MCF 10A (cell line): ENCODE measurements around the gene CSTF1. TPM values are rescaled to one million over a fixed set of nuclear protein-coding genes. Genes with fewer than 3 reads are reported as not detected.

Experiments used
- BruUV-seq: library from RNA; stranded (reverse); fragments of 400-500 nt; replicated peaks from 2 replicates; lab custom pipeline; 2021; lab: Mats Ljungman, UMichigan
- CTCF ChIA-PET: fragments of 300-600 bp; sonication (Branson Sonifier 250); formaldehyde crosslinking; extraction: SDS; loops from one replicate; lab custom pipeline; 2021; ENCODE audit warnings: antibody characterized with exemption, inconsistent platforms; lab: Yijun Ruan, JAX
- POLR2A ChIA-PET: fragments of 300-600, 350-650 bp; sonication (Branson Sonifier 250); formaldehyde crosslinking; extraction: SDS; loops from one replicate; lab custom pipeline; 2020; ENCODE audit warnings: antibody characterized with exemption, inconsistent platforms; lab: Yijun Ruan, JAX
- DNase-seq: peaks from one replicate; pipeline ENCODE4 v3.0.0-alpha.2; 2018; ENCODE audit not compliant: unreplicated experiment
- H3K27ac Mint-ChIP-seq: one replicate; pipeline ENCODE4 v1.8.0; 2022; ENCODE audit warnings: mild to moderate bottlenecking, low read depth, mixed read lengths; ENCODE audit not compliant: unreplicated experiment
- H3K27me3 Mint-ChIP-seq: one replicate; pipeline ENCODE4 v1.8.0; 2022; ENCODE audit warnings: mixed read lengths; ENCODE audit not compliant: insufficient read depth, unreplicated experiment
- H3K36me3 Mint-ChIP-seq: one replicate; pipeline ENCODE4 v1.8.0; 2022; ENCODE audit warnings: mild to moderate bottlenecking, moderate library complexity, mixed read lengths; ENCODE audit not compliant: insufficient read depth, unreplicated experiment
- H3K4me1 Mint-ChIP-seq: one replicate; pipeline ENCODE4 v1.8.0; 2022; ENCODE audit warnings: mixed read lengths; ENCODE audit not compliant: insufficient read depth, unreplicated experiment
- H3K4me3 Mint-ChIP-seq: one replicate; pipeline ENCODE4 v1.8.0; 2022; ENCODE audit warnings: mild to moderate bottlenecking, moderate library complexity, mixed read lengths; ENCODE audit not compliant: unreplicated experiment
- H3K9me3 Mint-ChIP-seq: one replicate; pipeline ENCODE4 v1.8.0; 2022; ENCODE audit warnings: mixed read lengths; ENCODE audit not compliant: unreplicated experiment
- intact Hi-C: fragments of 100-400 bp; cut with micrococcal nuclease; formaldehyde crosslinking; loops from 2 replicates; pipeline ENCODE4 v1.14.1; 2022
- total RNA-seq: library from RNA; stranded (reverse); gene quantifications from 2 replicates; pipeline ENCODE4 v1.2.3, GENCODE V29; 2022
- TF ChIP-seq, protein P1 (sequence below): fragments of 200-600 bp; IDR thresholded peaks from one replicate; pipeline ENCODE4 v1.8.0; 2022; ENCODE audit warnings: antibody characterized with exemption, mild to moderate bottlenecking; ENCODE audit not compliant: unreplicated experiment

CSTF1 gene
- total RNA-seq, 1 experiment from 2014 or later = 35.1 TPM

DNA sequence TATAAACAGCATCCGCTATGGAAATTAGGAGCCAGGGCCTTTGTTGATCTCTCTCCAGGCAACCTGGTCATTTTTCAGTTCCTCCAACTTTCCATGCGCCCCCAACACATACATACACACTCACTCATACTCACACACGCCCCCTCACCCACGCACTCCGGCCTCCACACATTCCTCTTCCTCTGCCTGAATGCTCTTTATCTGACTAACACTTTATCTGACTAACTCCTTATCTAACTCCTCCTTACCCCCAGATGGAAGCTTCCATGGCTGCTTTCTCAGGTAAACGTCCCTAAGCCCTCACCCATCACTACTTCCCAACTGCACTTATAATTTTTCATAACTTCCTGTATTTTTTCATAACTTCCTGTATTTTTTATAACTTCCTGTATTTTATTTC is 37.1 kb downstream of the CSTF1 start:
- Mint-ChIP-seq H3K9me3 (no peaks in the 10 kb centered on the region), H3K36me3 (no peaks in the 10 kb centered on the region), H3K4me1 (peaks cover 19% of the 10 kb centered on the region), H3K27me3 (peaks cover 14% of the 10 kb centered on the region), H3K27ac (no peak overlapping the region), H3K4me3 (no peak overlapping the region)
- TF ChIP-seq, protein P1, sequence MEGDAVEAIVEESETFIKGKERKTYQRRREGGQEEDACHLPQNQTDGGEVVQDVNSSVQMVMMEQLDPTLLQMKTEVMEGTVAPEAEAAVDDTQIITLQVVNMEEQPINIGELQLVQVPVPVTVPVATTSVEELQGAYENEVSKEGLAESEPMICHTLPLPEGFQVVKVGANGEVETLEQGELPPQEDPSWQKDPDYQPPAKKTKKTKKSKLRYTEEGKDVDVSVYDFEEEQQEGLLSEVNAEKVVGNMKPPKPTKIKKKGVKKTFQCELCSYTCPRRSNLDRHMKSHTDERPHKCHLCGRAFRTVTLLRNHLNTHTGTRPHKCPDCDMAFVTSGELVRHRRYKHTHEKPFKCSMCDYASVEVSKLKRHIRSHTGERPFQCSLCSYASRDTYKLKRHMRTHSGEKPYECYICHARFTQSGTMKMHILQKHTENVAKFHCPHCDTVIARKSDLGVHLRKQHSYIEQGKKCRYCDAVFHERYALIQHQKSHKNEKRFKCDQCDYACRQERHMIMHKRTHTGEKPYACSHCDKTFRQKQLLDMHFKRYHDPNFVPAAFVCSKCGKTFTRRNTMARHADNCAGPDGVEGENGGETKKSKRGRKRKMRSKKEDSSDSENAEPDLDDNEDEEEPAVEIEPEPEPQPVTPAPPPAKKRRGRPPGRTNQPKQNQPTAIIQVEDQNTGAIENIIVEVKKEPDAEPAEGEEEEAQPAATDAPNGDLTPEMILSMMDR = no peak
- POLR2A ChIA-PET = no interaction called here
- BruUV-seq = no TSS peak
- CTCF ChIA-PET = interaction anchor here (0.6 to 1.0 kb wide), 2 partner anchors 183 to 242 kb away, joined by 3 to 4 read pairs; no protein-coding TSS in a partner anchor
- no peak for DNase-seq
- intact Hi-C loops = no loop called here

DNA sequence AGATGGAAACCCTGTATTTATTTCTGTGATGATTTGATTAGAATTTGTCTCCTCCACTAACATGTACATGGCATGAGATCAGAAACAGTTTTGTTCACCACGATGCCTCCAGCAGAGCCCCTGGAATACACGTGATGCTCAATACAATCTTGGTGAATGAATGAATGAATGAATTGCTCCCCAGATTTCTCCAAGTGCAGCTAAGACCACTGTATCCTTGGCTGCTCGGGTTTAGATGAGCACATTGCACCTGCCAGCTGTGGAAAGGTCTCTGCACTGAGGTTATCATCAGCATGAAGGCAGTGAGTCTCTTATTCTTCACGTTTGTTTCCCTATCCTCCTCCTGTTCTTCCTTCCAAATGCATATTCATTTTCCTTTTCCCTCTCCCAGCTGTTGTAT is 37.5 kb downstream of the CSTF1 start:
- TF ChIP-seq, protein P1 = no peak
- Mint-ChIP-seq H3K27me3 (peaks cover 14% of the 10 kb centered on the region), H3K9me3 (no peaks in the 10 kb centered on the region), H3K27ac (no peak overlapping the region), H3K36me3 (no peaks in the 10 kb centered on the region), H3K4me3 (no peak overlapping the region), H3K4me1 (peaks cover 19% of the 10 kb centered on the region)
- POLR2A ChIA-PET = no interaction called here
- no TSS peak for BruUV-seq
- no peak for DNase-seq
- CTCF ChIA-PET = interaction anchor here (1.0 kb wide), 1 partner anchor 242 kb away, joined by 3 read pairs; no protein-coding TSS in a partner anchor
- intact Hi-C loops = no loop called here

DNA sequence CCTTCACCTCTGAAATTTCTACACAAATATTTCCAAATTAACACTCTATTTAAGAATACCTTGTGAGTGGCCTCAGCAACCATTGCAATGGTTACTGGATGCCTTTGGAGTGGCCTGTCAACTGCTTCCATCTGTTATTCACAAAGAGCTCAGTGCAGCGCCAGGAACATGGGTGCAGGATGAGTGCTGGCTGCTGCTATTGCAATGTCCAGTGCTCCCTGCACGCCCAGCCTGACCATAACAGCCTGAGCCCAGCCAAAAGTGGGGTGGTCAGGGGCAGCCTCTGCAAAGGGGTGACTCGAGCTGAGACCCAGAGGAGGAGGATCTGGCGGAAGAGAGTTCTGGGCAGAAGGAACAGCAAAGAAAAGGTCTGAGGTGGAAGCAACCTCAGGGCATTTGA is 38.0 kb downstream of the CSTF1 start:
- H3K9me3 Mint-ChIP-seq = no peaks in the 10 kb centered on the region
- no peak overlapping the region for H3K27ac Mint-ChIP-seq
- TF ChIP-seq, protein P1 = no peak
- no peak for DNase-seq
- peaks cover 14% of the 10 kb centered on the region for H3K27me3 Mint-ChIP-seq
- ChIA-PET CTCF (interaction anchor here (1.0 kb wide), 1 partner anchor 9 kb away, joined by 4 read pairs; no protein-coding TSS in a partner anchor), POLR2A (no interaction called here)
- H3K4me3 Mint-ChIP-seq = no peak overlapping the region
- peaks cover 19% of the 10 kb centered on the region for H3K4me1 Mint-ChIP-seq
- BruUV-seq = no TSS peak
- H3K36me3 Mint-ChIP-seq = no peaks in the 10 kb centered on the region
- intact Hi-C loops = no loop called here

DNA sequence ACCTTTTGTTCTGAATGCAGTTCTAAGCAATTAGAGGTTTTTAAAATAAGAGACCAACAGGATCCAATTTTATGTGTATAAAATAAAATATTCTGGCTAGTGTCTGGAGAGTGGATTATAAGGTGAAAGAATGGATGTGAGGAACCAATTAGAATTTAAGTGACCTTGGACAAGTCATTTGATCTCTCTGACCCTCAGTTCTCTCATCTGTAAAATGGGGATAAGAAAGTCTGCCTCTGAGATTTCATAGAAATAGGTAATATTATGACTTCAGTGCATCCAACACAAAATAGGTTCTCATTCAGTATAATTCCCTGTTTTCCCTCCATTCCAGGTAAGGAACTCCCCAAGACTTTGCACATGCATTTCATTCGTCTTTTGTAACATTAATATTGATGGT is 38.5 kb downstream of the CSTF1 start:
- CTCF ChIA-PET = interaction anchor here (0.5 to 1.0 kb wide), 2 partner anchors 9 to 1750 kb away, joined by 3 to 4 read pairs; no protein-coding TSS in a partner anchor
- H3K36me3 Mint-ChIP-seq = no peaks in the 10 kb centered on the region
- BruUV-seq = no TSS peak
- H3K4me1 Mint-ChIP-seq = peaks cover 19% of the 10 kb centered on the region
- POLR2A ChIA-PET = no interaction called here
- TF ChIP-seq, protein P1 = no peak
- H3K9me3 Mint-ChIP-seq = no peaks in the 10 kb centered on the region
- intact Hi-C loops = no loop called here
- H3K4me3 Mint-ChIP-seq = no peak overlapping the region
- H3K27ac Mint-ChIP-seq = no peak overlapping the region
- no peak for DNase-seq
- H3K27me3 Mint-ChIP-seq = peaks cover 14% of the 10 kb centered on the region
